K562 (cell line): ENCODE data around the gene OPCML.

Source experiments
- BCL6 ChIP-seq: fragments of 250-450 bp; sonication (Bioruptor Pico); IDR thresholded peaks from 2 replicates; pipeline ENCODE4 v1.4.0; 2020
- CTBP1 ChIP-seq: fragments of 450-650 bp; IDR thresholded peaks from 2 replicates; pipeline ENCODE4 v1.6.1; 2016; ENCODE audit warnings: borderline replicate concordance
- CTCF ChIP-seq, 3 experiments: IDR thresholded peaks in 2 of 3; conservative IDR thresholded peaks in 1 of 3; 2 replicates each; pipeline ENCODE4 v1.5.1; 2011 to 2012; ENCODE audit warnings: low read length in 3 of 3, mild to moderate bottlenecking in 3 of 3, control low read depth in 2 of 3, improper control_type of control experiment in 1 of 3, inconsistent platforms in 1 of 3, low read depth in 1 of 3, mixed read lengths in 1 of 3, moderate library complexity in 1 of 3; ENCODE audit not compliant: insufficient read depth in 2 of 3
- KHSRP ChIP-seq: fragments of 450-650 bp; IDR thresholded peaks from 2 replicates; pipeline ENCODE4 v1.6.1; 2017
- POLR2A ChIP-seq: fragments of 450-650 bp; conservative IDR thresholded peaks from 2 replicates; pipeline ENCODE4 v1.6.1; 2016
- TAF1 ChIP-seq: IDR thresholded peaks from 2 replicates; pipeline ENCODE4 v1.6.1; 2011; ENCODE audit warnings: mild to moderate bottlenecking, low read length, moderate library complexity; ENCODE audit not compliant: insufficient read depth, control insufficient read depth, severe bottlenecking; ENCODE audit errors: extremely low read depth
- TBL1XR1 ChIP-seq, 2 experiments: IDR thresholded peaks; 2 replicates each; pipeline ENCODE4 v1.6.1; 2012; ENCODE audit warnings: improper control_type of control experiment in 2 of 2, low read length in 2 of 2, mild to moderate bottlenecking in 1 of 2
- ZBTB1 ChIP-seq: sonication (generic); formaldehyde crosslinking; IDR thresholded peaks from 2 replicates; pipeline ENCODE4 v1.8.1; 2023; ENCODE audit warnings: missing genetic modification reagents, low read depth, mild to moderate bottlenecking, borderline replicate concordance
- ZKSCAN3 ChIP-seq: fragments of 250-450 bp; sonication (Bioruptor Pico); IDR thresholded peaks from 2 replicates; pipeline ENCODE4 v1.4.0; 2020

- TF ChIP-seq CTCF (IDR thresholded peaks at IDR 0.05 in 2 of 3, conservative IDR thresholded peaks at IDR 0.05 in 1 of 3; ENCODE audit: insufficient read depth in 2 of 3, low read depth in 1 of 3, low read length in 3 of 3), result no peak
- TF ChIP-seq BCL6 (CRISPR knock-in tag), result no peak
- no peak for TF ChIP-seq POLR2A
- TF ChIP-seq TBL1XR1 (IDR thresholded peaks at IDR 0.05; ENCODE audit: low read length in 2 of 2), result no peak
- no peak for TF ChIP-seq ZKSCAN3 (CRISPR knock-in tag)
- TF ChIP-seq ZBTB1 (CRISPR knock-in tag), result no peak
- TF ChIP-seq KHSRP, result no peak
- no peak for TF ChIP-seq TAF1
- no peak for TF ChIP-seq CTBP1
Observed at GRCh38 chr11:132859306-132859705, 673.0 kb downstream of the OPCML start.
